ENCODE results near the gene RPS4Y1. TPM values are rescaled to one million over a fixed set of nuclear protein-coding genes. Genes with fewer than 3 reads are reported as not detected.

The RPS4Y1 gene
- total and polyA plus RNA-seq, 8 donors = 0.35 to 265 (median 90.8) TPM; not detected in 4

- DNase-seq (no peak), ATAC-seq (no peak), FAIRE-seq (no peak)
- intact Hi-C loops (cut with DNase I) = no loop called here
- H3K27me3 ChIP-seq = no peaks in the 10 kb centered on the region
- H3K36me3 ChIP-seq = no peaks in the 10 kb centered on the region
- no peaks in the 10 kb centered on the region for H3K9me3 ChIP-seq
- no peak overlapping the region for H3K27ac ChIP-seq
- H3K4me3 ChIP-seq = no peak overlapping the region
- H3K4me1 ChIP-seq = no peaks in the 10 kb centered on the region
- TF ChIP-seq CTCF (IDR thresholded peaks at IDR 0.05) = no peak
- WGBS, 2 donors = 60% methylated on average over 3 of the region's 3 CpGs; no CpG with 5 or more reads in 1 of the 2 donors
Observed at GRCh38 chrY:2824471-2824870, 16.9 kb upstream of the RPS4Y1 start.

GRCh38 chrY:2828497-2828896 is 12.9 kb upstream of the RPS4Y1 start:
- Histone ChIP-seq H3K27ac (no peak overlapping the region), H3K4me3 (no peak overlapping the region), H3K4me1 (no peaks in the 10 kb centered on the region), H3K27me3 (no peaks in the 10 kb centered on the region), H3K36me3 (no peaks in the 10 kb centered on the region), H3K9me3 (no peaks in the 10 kb centered on the region)
- TF ChIP-seq CTCF (IDR thresholded peaks at IDR 0.05) = no peak
- ATAC-seq (no peak), DNase-seq (no peak), FAIRE-seq (no peak)
- WGBS, 2 donors = 69% methylated on average over 5 of the region's 5 CpGs; no CpG with 5 or more reads in 1 of the 2 donors
- intact Hi-C loops (cut with DNase I) = no loop called here

GRCh38 chrY:2835230-2835629 is 6.2 kb upstream of the RPS4Y1 start:
- Histone ChIP-seq H3K36me3 (no peaks in the 10 kb centered on the region), H3K4me1 (no peaks in the 10 kb centered on the region), H3K9me3 (no peaks in the 10 kb centered on the region), H3K4me3 (no peak overlapping the region), H3K27me3 (no peaks in the 10 kb centered on the region), H3K27ac (no peak overlapping the region)
- TF ChIP-seq CTCF (IDR thresholded peaks at IDR 0.05) = no peak
- intact Hi-C loops (cut with DNase I) = no loop called here
- DNase-seq = no peak
- no peak for ATAC-seq
- FAIRE-seq = no peak

GRCh38 chrY:2837078-2837477 is 4.3 kb upstream of the RPS4Y1 start:
- Histone ChIP-seq H3K4me3 (no peak overlapping the region), H3K9me3 (no peaks in the 10 kb centered on the region), H3K27ac (no peak overlapping the region), H3K4me1 (no peaks in the 10 kb centered on the region), H3K36me3 (no peaks in the 10 kb centered on the region), H3K27me3 (no peaks in the 10 kb centered on the region)
- no peak for DNase-seq
- no peak for FAIRE-seq
- intact Hi-C loops (cut with DNase I) = no loop called here
- WGBS, 2 donors = 36% methylated on average over 2 of the region's 2 CpGs; no CpG with 5 or more reads in 1 of the 2 donors
- TF ChIP-seq CTCF (IDR thresholded peaks at IDR 0.05) = no peak
- ATAC-seq = no peak

GRCh38 chrY:2837932-2838331 is 3.5 kb upstream of the RPS4Y1 start:
- no peaks in the 10 kb centered on the region for H3K36me3 ChIP-seq
- ATAC-seq (no peak), FAIRE-seq (no peak), DNase-seq (no peak)
- WGBS, 2 donors = 34% methylated on average over 1 of the region's 1 CpG; no CpG with 5 or more reads in 1 of the 2 donors
- no peaks in the 10 kb centered on the region for H3K4me1 ChIP-seq
- no peaks in the 10 kb centered on the region for H3K27me3 ChIP-seq
- no peaks in the 10 kb centered on the region for H3K9me3 ChIP-seq
- no peak overlapping the region for H3K27ac ChIP-seq
- TF ChIP-seq CTCF (IDR thresholded peaks at IDR 0.05) = no peak
- intact Hi-C loops (cut with DNase I) = no loop called here
- no peak overlapping the region for H3K4me3 ChIP-seq
